ENCODE results near the gene GINS3. TPM values are rescaled to one million over a fixed set of nuclear protein-coding genes. Genes with fewer than 3 reads are reported as not detected.

GINS3 gene
- polyA plus RNA-seq, 3 donors: 0.79 to 1.8 (median 1.4) TPM

- Histone ChIP-seq H3K27ac (ENCODE audit: low read depth in 1 of 2, low read length in 2 of 2) (no peak overlapping the region), H3K9ac (ENCODE audit: insufficient read depth, low read length, poor library complexity, severe bottlenecking) (no peak overlapping the region), H3K4me2 (replicated peaks; ENCODE audit: extremely low read depth, low read length, poor library complexity, severe bottlenecking) (no peak overlapping the region), H4K20me1 (ENCODE audit: insufficient read depth, low read length) (no peaks in the 10 kb centered on the region), H3K79me2 (ENCODE audit: insufficient read depth, low read length) (no peaks in the 10 kb centered on the region), H3K36me3 (replicated peaks in 1 of 2; ENCODE audit: control insufficient read depth in 1 of 2, insufficient read depth in 2 of 2, low read length in 2 of 2) (peaks cover 7 to 19% of the 10 kb centered on the region in 2 donors), H2AFZ (ENCODE audit: insufficient read depth, low read depth, low read length, poor library complexity, severe bottlenecking) (no peak overlapping the region), H3K27me3 (ENCODE audit: control insufficient read depth in 2 of 2, insufficient read depth in 2 of 2, low read length in 2 of 2) (no peaks in the 10 kb centered on the region), H3K4me1 (ENCODE audit: control insufficient read depth in 1 of 2, insufficient read depth in 2 of 2, low read length in 2 of 2) (no peaks in the 10 kb centered on the region), H3K9me3 (replicated peaks in 1 of 2; ENCODE audit: control insufficient read depth in 1 of 2, insufficient read depth in 1 of 2, low read length in 2 of 2) (no peaks in the 10 kb centered on the region), H3K4me3 (replicated peaks in 1 of 3; ENCODE audit: low read depth in 2 of 3, low read length in 3 of 3) (no peak overlapping the region)
- Mint-ChIP-seq H3K27me3 (ENCODE audit: low read depth in 3 of 3) (no peaks in the 10 kb centered on the region), H3K36me3 (peaks cover 25 to 33% of the 10 kb centered on the region in 2 donors), H3K9me3 (peaks cover 4 to 8% (median 6%) of the 10 kb centered on the region in 7 donors), H3K4me1 (no peaks in the 10 kb centered on the region), H3K4me3 (no peak overlapping the region), H3K27ac (no peak overlapping the region)
- no peak for TF ChIP-seq CTCF (IDR thresholded peaks at IDR 0.05)
- intact Hi-C loops (cut with micrococcal nuclease): no loop called here
- DNase-seq: no peak
- WGBS (ENCODE audit: insufficient coverage): 90% methylated on average over 7 of the region's 7 CpGs
Measured at GRCh38 chr16:58402796-58403195, 10.5 kb downstream of the GINS3 start.

- H3K79me2 ChIP-seq (ENCODE audit: insufficient read depth, low read length): no peaks in the 10 kb centered on the region
- no peak overlapping the region for H3K4me2 ChIP-seq (replicated peaks; ENCODE audit: extremely low read depth, low read length, poor library complexity, severe bottlenecking)
- H3K36me3 ChIP-seq (replicated peaks in 1 of 2; ENCODE audit: control insufficient read depth in 1 of 2, insufficient read depth in 2 of 2, low read length in 2 of 2): peaks cover 7 to 8% of the 10 kb centered on the region in 2 donors
- H3K9me3 ChIP-seq (replicated peaks in 1 of 2; ENCODE audit: control insufficient read depth in 1 of 2, insufficient read depth in 1 of 2, low read length in 2 of 2): no peaks in the 10 kb centered on the region
- no peak overlapping the region for H3K27ac ChIP-seq (ENCODE audit: low read depth in 1 of 2, low read length in 2 of 2)
- H3K27me3 Mint-ChIP-seq (ENCODE audit: low read depth in 3 of 3): peaks cover 3 to 7% (median 3%) of the 10 kb centered on the region in 3 donors
- no peak overlapping the region for H3K9ac ChIP-seq (ENCODE audit: insufficient read depth, low read length, poor library complexity, severe bottlenecking)
- peaks cover 5 to 8% of the 10 kb centered on the region in 2 donors for H3K36me3 Mint-ChIP-seq
- no peaks in the 10 kb centered on the region for H3K27me3 ChIP-seq (ENCODE audit: control insufficient read depth in 2 of 2, insufficient read depth in 2 of 2, low read length in 2 of 2)
- WGBS (ENCODE audit: insufficient coverage): 63% methylated on average over 4 of the region's 6 CpGs
- no peak for DNase-seq
- H2AFZ ChIP-seq (ENCODE audit: insufficient read depth, low read depth, low read length, poor library complexity, severe bottlenecking): no peak overlapping the region
- no peaks in the 10 kb centered on the region for H4K20me1 ChIP-seq (ENCODE audit: insufficient read depth, low read length)
- H3K4me1 Mint-ChIP-seq: peaks cover 10% of the 10 kb centered on the region
- intact Hi-C loops (cut with micrococcal nuclease): no loop called here
- H3K27ac Mint-ChIP-seq: no peak overlapping the region
- H3K4me3 Mint-ChIP-seq: no peak overlapping the region
- TF ChIP-seq CTCF (IDR thresholded peaks at IDR 0.05): no peak
- peaks cover 9 to 14% of the 10 kb centered on the region in 2 donors for H3K4me1 ChIP-seq (ENCODE audit: control insufficient read depth in 1 of 2, insufficient read depth in 2 of 2, low read length in 2 of 2)
- H3K9me3 Mint-ChIP-seq: peaks cover 0 to under 1% (median 0%) of the 10 kb centered on the region in 7 donors
- no peak overlapping the region for H3K4me3 ChIP-seq (replicated peaks in 1 of 3; ENCODE audit: low read depth in 2 of 3, low read length in 3 of 3)
Measured at GRCh38 chr16:58409316-58409973, 17.2 kb downstream of the GINS3 start.
